ENCODE measurements around the gene MARCKSL1. TPM values are rescaled to one million over a fixed set of nuclear protein-coding genes. Genes with fewer than 3 reads are reported as not detected.
"Not testable (repeated sequence)": the region's sequence is repeated elsewhere in the genome, so short reads cannot be mapped to it uniquely, and the experiment has no call there.

The MARCKSL1 gene
- total RNA-seq, 2 experiments from 2014 or later = 13.1 to 14.6 TPM

DNA sequence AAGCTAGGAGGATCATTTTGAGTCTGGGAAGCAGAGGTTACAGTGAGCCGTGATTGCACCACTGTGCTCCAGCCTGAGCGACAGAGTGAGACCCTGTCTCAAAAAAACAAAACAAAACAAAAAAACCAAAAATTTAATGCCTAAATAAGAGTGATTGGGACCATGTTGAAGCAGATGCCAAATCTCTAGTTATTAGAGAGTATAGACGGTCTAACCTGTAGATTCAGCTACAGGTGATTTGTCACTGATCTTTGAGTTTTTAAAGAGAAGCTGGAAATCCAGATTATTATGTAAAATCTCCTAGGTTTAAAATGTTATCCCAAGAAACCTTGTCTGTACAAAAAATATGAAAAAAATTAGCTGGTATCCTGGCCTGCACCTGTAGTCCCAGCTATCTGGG lies 32.7 kb downstream of the MARCKSL1 start:
- Mint-ChIP-seq H3K9me3 (no peaks in the 10 kb centered on the region), H3K27me3 (no peaks in the 10 kb centered on the region), H3K36me3 (peaks cover 36% of the 10 kb centered on the region), H3K4me1 (ENCODE audit: low read depth) (peaks cover 44% of the 10 kb centered on the region), H3K4me3 (no peak overlapping the region), H3K27ac (no peak overlapping the region)
- ChIA-PET POLR2A (interaction anchor here (0.6 to 1.4 kb wide), 2 partner anchors 11 to 40 kb away, joined by 3 to 4 read pairs; partner anchors contain the start of gene HDAC1), CTCF (interaction anchor here (0.9 to 1.3 kb wide), 3 partner anchors 19 to 88 kb away, joined by 3 read pairs; partner anchors contain the start of gene LCK)
- no peak for DNase-seq
- intact Hi-C loops (cut with micrococcal nuclease) = no loop called here

DNA sequence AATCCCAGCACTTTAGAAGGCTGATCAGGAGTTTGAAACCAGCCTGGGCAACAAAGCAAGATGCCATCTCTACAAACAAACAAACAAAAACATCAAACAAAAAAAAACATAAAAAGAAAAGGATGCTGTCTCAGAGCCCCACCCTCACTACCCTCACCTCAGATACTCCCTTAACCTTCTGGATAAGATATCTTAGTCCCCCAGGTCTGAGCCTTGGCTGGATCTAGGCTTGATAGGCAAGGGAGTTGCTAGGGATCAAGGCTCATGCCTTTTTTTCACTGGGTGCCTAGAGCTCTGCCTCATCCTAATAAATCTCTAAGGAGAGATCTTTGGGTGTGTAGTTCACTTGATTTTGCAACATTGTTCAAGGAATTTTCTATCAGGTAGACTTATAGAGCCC lies 36.7 kb downstream of the MARCKSL1 start:
- Mint-ChIP-seq H3K4me3 (no peak overlapping the region), H3K27me3 (no peaks in the 10 kb centered on the region), H3K27ac (no peak overlapping the region), H3K36me3 (peaks cover 30% of the 10 kb centered on the region), H3K9me3 (no peaks in the 10 kb centered on the region), H3K4me1 (ENCODE audit: low read depth) (peaks cover 44% of the 10 kb centered on the region)
- no peak for DNase-seq
- POLR2A ChIA-PET = interaction anchor here (0.6 kb wide), 1 partner anchor 37 kb away, joined by 4 read pairs; the partner anchor contains the start of gene MARCKSL1
- intact Hi-C loops (cut with micrococcal nuclease) = no loop called here
- CTCF ChIA-PET = interaction anchor here (0.6 to 1.1 kb wide), 2 partner anchors 51 to 413 kb away, joined by 3 read pairs; no protein-coding TSS in a partner anchor

DNA sequence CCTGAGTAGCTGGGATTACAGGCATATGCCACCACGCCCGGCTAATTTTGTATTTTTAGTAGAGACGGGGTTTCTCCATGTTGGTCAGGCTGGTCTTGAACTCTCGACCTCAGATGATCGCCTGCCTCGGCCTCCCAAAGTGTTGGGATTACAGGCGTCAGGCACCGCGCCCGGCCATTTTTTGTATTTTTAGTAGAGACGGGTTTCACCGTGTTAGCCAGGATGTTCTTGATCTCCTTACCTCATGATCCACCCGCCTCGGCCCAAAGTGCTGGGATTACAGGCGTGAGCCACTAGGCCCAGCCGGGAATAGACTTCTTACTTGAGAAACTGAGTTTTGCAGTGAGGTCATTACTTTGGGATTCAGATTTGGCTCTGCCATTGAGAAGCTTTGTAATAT lies 37.8 kb downstream of the MARCKSL1 start:
- H3K9me3 Mint-ChIP-seq; DNase-seq; CTCF ChIA-PET; H3K27ac Mint-ChIP-seq; H3K4me3 Mint-ChIP-seq; POLR2A ChIA-PET; H3K27me3 Mint-ChIP-seq; intact Hi-C loops (cut with micrococcal nuclease): not testable (repeated sequence)
- Mint-ChIP-seq H3K4me1 (ENCODE audit: low read depth) (peaks cover 45% of the 10 kb centered on the region), H3K36me3 (peaks cover 20% of the 10 kb centered on the region)

DNA sequence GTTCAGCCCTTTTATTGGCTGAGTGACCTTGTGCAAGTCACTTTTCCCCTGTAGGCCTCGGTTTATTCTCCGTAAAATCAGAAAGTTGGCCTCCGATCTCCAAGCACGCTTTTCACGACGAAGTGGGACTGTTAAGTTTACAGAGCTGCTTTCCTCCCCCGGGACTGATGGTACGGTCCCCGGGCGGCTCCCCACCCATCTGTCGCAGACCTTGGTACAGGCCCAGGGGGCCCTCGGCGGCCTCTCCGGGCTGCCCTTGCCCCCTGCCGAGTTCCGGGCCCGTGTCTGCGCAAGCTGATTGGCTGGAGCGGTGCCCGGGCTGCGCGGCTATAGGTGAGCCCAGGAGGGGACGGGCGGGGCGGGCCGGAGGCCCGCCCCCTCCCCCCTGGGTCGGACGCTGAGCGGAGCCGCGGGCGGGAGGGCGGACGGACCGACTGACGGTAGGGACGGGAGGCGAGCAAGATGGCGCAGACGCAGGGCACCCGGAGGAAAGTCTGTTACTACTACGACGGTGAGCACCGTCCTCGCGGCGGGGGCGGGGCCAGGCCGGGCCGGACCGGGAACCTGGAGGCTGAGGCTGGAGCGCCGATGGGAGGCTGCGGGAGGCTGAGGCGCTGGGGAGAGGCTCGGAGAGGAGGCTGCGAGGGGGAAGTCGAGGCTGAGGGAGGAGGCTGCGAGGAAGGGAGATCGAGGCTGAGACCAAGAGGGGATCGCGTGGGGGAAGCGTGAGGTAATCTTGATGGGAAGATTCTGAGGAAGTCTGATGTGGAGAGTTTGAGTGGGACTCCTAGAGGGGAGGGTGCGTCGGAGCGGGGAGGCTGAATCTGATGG lies 44.1 kb downstream of the MARCKSL1 start, which contains the start of gene HDAC1:
TSS of gene HDAC1 (plus strand) at position 376 of the 831 bp plus-strand sequence. CDS start at position 463, 87 bp downstream.
- CTCF ChIA-PET = interaction anchor here (0.7 to 2.5 kb wide), 7 partner anchors 8 to 122 kb away, joined by 3 to 29 read pairs (median 4); partner anchors contain the start of gene LCK
- H3K27ac Mint-ChIP-seq = peak within 1 kb of the TSS; percentile 93

DNA sequence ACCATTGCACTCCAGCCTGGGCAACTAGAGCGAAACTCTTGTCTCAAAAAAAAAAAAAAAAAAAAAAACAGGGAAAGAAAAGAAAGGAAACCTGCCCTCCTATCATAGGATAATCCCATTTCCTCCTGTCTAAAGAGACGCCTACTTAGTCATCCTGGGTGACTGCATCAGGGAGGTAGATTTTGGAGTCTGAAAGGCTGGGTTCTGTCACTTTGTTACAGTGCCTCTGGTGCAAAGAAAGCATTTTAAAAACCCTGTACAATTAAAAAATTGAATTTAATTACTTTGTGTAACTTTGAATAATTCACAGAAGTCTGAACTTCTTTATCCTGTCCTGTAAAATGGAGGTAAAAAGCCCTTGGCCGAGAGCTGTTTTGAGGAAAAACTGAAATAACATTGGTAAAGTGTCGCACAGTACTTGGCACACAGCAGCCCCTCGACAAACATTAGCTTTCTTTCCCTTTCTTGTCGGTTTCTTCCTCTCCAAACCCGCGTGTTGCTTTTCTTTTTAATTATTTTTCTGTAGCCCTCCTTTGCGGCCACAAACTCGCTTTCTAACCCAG lies 44.8 kb downstream of the MARCKSL1 start:
- Mint-ChIP-seq H3K4me1 (ENCODE audit: low read depth) (peaks cover 39% of the 10 kb centered on the region), H3K27me3 (no peaks in the 10 kb centered on the region), H3K27ac (peak overlapping the region; percentile 93), H3K9me3 (no peaks in the 10 kb centered on the region), H3K4me3 (peak overlapping the region; percentile 100), H3K36me3 (peaks cover 25% of the 10 kb centered on the region)
- POLR2A ChIA-PET = interaction anchor here (0.5 to 2.3 kb wide), 11 partner anchors 10 to 103 kb away, joined by 3 to 16 read pairs (median 5); partner anchors contain the start of genes BSDC1, LCK and MARCKSL1
- intact Hi-C loops (cut with micrococcal nuclease) = loop anchor here (2.0 to 5.0 kb wide), 3 partner anchors 18 to 68 kb away; partner anchors contain the start of genes EIF3I, MARCKSL1 and TMEM234
- DNase-seq = no peak
- CTCF ChIA-PET = interaction anchor here (0.7 to 2.5 kb wide), 8 partner anchors 9 to 122 kb away, joined by 3 to 29 read pairs (median 4); partner anchors contain the start of gene LCK

More for the DNA sequence above, 44.1 kb downstream of the MARCKSL1 start, which contains the start of gene HDAC1:
- Mint-ChIP-seq H3K4me1 (ENCODE audit: low read depth) (peaks cover 46% of the 10 kb centered on the region), H3K4me3 (peak within 1 kb of the TSS; percentile 100), H3K9me3 (no peaks in the 10 kb centered on the region), H3K36me3 (peaks cover 26% of the 10 kb centered on the region), H3K27me3 (no peaks in the 10 kb centered on the region)
- peak; percentile 98 for DNase-seq
- POLR2A ChIA-PET = interaction anchor here (0.5 to 2.3 kb wide), 11 partner anchors 11 to 102 kb away, joined by 3 to 16 read pairs (median 5); partner anchors contain the start of genes BSDC1, LCK and MARCKSL1
- intact Hi-C loops (cut with micrococcal nuclease) = loop anchor here (1.0 to 5.0 kb wide), 5 partner anchors 19 to 102 kb away; partner anchors contain the start of genes BSDC1, EIF3I, LCK and MARCKSL1

DNA sequence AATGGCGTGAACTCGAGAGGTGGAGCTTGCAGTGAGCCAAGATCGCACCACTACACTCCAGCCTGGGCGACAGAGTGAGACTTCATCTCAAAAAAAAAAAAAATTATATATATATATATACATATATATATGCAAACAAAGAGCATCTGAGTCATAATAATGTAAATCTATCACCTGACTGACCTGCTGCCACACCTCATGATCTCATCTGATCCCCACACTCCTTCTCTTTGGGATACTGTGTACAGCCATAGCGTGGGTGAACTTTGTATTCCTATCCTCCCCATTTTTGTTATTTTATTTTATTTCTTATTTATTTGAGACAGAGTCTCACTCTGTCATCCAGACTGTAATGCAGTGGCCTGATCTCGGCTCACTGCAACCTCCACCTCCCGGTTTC lies 46.8 kb downstream of the MARCKSL1 start:
- peak overlapping the region; percentile 6 for H3K27ac Mint-ChIP-seq

DNA sequence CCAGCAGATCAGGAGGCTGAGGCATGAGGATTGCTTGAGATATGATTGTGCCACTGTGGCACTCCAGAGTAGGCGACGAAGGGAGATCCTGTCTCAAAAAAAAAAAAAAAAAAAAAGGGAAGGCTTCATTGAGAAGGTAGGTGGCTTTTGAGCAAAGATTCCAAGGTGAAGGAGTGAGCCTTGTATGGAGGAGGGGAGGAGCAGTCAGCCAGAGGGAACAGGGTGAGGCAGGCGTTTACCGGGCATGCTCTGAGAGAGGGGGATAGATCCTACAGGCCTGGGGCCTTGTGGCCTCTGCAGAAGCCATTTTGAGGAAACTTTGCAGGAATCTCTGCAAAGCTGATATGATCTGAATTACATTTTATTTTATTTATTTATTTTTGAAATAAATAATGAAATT lies 49.3 kb downstream of the MARCKSL1 start:
- intact Hi-C loops (cut with micrococcal nuclease) = no loop called here
- CTCF ChIA-PET = interaction anchor here (3.1 kb wide), 1 partner anchor 39 kb away, joined by 11 read pairs; no protein-coding TSS in a partner anchor
- POLR2A ChIA-PET = no interaction called here
- no peak for DNase-seq
- Mint-ChIP-seq H3K27ac (no peak overlapping the region), H3K4me3 (no peak overlapping the region), H3K4me1 (ENCODE audit: low read depth) (peaks cover 15% of the 10 kb centered on the region), H3K9me3 (no peaks in the 10 kb centered on the region), H3K36me3 (peaks cover 29% of the 10 kb centered on the region), H3K27me3 (no peaks in the 10 kb centered on the region)

More for the DNA sequence above, 46.8 kb downstream of the MARCKSL1 start:
- Mint-ChIP-seq H3K36me3 (peaks cover 31% of the 10 kb centered on the region), H3K27me3 (no peaks in the 10 kb centered on the region), H3K4me3 (no peak overlapping the region), H3K9me3 (no peaks in the 10 kb centered on the region), H3K4me1 (ENCODE audit: low read depth) (peaks cover 24% of the 10 kb centered on the region)
- DNase-seq = no peak
- ChIA-PET POLR2A (no interaction called here), CTCF (interaction anchor here (1.0 kb wide), 1 partner anchor 73 kb away, joined by 4 read pairs; no protein-coding TSS in a partner anchor)
- intact Hi-C loops (cut with micrococcal nuclease) = no loop called here

DNA sequence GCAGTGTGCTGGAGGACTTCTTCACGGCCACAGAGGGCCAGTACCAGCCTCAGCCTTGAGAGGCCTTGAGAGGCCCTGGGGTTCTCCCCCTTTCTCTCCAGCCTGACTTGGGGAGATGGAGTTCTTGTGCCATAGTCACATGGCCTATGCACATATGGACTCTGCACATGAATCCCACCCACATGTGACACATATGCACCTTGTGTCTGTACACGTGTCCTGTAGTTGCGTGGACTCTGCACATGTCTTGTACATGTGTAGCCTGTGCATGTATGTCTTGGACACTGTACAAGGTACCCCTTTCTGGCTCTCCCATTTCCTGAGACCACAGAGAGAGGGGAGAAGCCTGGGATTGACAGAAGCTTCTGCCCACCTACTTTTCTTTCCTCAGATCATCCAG lies 50.4 kb downstream of the MARCKSL1 start:
- Mint-ChIP-seq H3K27me3 (no peaks in the 10 kb centered on the region), H3K36me3 (peaks cover 33% of the 10 kb centered on the region), H3K9me3 (no peaks in the 10 kb centered on the region), H3K27ac (no peak overlapping the region), H3K4me3 (no peak overlapping the region), H3K4me1 (ENCODE audit: low read depth) (peaks cover 5% of the 10 kb centered on the region)
- intact Hi-C loops (cut with micrococcal nuclease) = no loop called here
- POLR2A ChIA-PET = no interaction called here
- no peak for DNase-seq
- CTCF ChIA-PET = no interaction called here

DNA sequence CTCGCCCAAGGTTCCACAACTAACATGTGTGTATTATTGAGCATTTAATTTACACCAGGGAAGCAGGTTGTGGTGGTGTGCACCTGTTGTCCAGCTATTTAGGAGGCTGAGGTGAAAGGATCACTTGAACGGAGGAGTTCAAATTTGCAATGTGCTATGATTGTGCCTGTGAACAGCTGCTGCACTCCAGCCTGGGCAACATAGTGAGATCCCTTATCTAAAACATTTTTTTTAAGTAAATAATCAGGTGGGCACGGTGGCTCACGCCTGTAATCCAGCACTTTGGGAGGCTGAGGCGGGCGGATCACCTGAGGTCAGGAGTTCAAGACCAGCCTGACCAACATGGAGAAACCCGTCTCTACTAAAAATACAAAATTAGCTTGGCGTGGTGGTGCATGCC lies 51.3 kb downstream of the MARCKSL1 start:
- H3K9me3 Mint-ChIP-seq; POLR2A ChIA-PET; H3K4me1 Mint-ChIP-seq (ENCODE audit: low read depth); H3K4me3 Mint-ChIP-seq; H3K27me3 Mint-ChIP-seq; H3K27ac Mint-ChIP-seq; intact Hi-C loops (cut with micrococcal nuclease); DNase-seq; CTCF ChIA-PET: not testable (repeated sequence)
- H3K36me3 Mint-ChIP-seq = peaks cover 40% of the 10 kb centered on the region

Other genes with a start within 250 kb of the MARCKSL1 start
- 10 to 100 TPM; 69.8 to 77.6 TPM for gene KPNA6, start 228.2 kb downstream of the MARCKSL1 start, total RNA-seq
- 10 to 100 TPM; 77.4 to 78.2 TPM for gene TXLNA, start 156.6 kb downstream of the MARCKSL1 start, total RNA-seq
- gene CCDC28B, start 135.6 kb downstream of the MARCKSL1 start, total RNA-seq = 10 to 100 TPM; 13.4 to 14.8 TPM
- gene IQCC, start 130.6 kb downstream of the MARCKSL1 start, total RNA-seq = 1 to 10 TPM; 4.5 to 5.2 TPM
- gene DCDC2B, start 127.1 kb downstream of the MARCKSL1 start, total RNA-seq = not detected
- 1 to 10 TPM; 7.8 to 9.9 TPM for gene TMEM234, start 113.9 kb downstream of the MARCKSL1 start, total RNA-seq
- 100 to 1,000 TPM; 297 to 299 TPM for gene EIF3I, start 113.8 kb downstream of the MARCKSL1 start, total RNA-seq
- gene FAM167B, start 89.0 kb downstream of the MARCKSL1 start, total RNA-seq = under 1 TPM; 0.68 to 0.69 TPM
- 100 to 1,000 TPM; 224 to 246 TPM for gene LCK, start 85.0 kb downstream of the MARCKSL1 start, total RNA-seq
- gene HDAC1, start 44.1 kb downstream of the MARCKSL1 start, total RNA-seq = 100 to 1,000 TPM; 136 to 139 TPM
- 1 to 10 TPM; 3.6 to 4.2 TPM for gene FAM229A, start 26.3 kb upstream of the MARCKSL1 start, total RNA-seq
- under 1 TPM; 0.69 to 0.90 TPM for gene TSSK3, start 26.3 kb upstream of the MARCKSL1 start, total RNA-seq
- gene BSDC1, start 58.2 kb upstream of the MARCKSL1 start, total RNA-seq = 10 to 100 TPM; 32.1 to 33.2 TPM
- gene ZBTB8B, start 128.8 kb upstream of the MARCKSL1 start, total RNA-seq = not detected
- gene ZBTB8A, start 203.2 kb upstream of the MARCKSL1 start, total RNA-seq = under 1 TPM; 0.27 to 0.33 TPM

Measured in activated CD4-positive, alpha-beta memory T cell treated with anti-CD3 and anti-CD28 coated beads for 36 hours (primary cell).